OCI-LY7 (cell line): ENCODE data around the gene FRMD8.

Source experiments
- EZH2phosphoT487 ChIP-seq: fragments of 200-600 bp; sonication (generic); IDR thresholded peaks from 2 replicates; pipeline ENCODE4 v1.6.1; 2018; ENCODE audit warnings: low read depth, borderline replicate concordance, mild to moderate bottlenecking, mixed run types, antibody characterized with exemption, low read length, moderate library complexity, mixed read lengths
- TF ChIP-seq, protein P1 (sequence below): fragments of 200-600 bp; sonication (generic); conservative IDR thresholded peaks from 2 replicates; pipeline ENCODE4 v1.5.1; 2014; ENCODE audit warnings: mild to moderate bottlenecking, antibody characterized with exemption, low read length, moderate library complexity, mixed read lengths

DNA sequence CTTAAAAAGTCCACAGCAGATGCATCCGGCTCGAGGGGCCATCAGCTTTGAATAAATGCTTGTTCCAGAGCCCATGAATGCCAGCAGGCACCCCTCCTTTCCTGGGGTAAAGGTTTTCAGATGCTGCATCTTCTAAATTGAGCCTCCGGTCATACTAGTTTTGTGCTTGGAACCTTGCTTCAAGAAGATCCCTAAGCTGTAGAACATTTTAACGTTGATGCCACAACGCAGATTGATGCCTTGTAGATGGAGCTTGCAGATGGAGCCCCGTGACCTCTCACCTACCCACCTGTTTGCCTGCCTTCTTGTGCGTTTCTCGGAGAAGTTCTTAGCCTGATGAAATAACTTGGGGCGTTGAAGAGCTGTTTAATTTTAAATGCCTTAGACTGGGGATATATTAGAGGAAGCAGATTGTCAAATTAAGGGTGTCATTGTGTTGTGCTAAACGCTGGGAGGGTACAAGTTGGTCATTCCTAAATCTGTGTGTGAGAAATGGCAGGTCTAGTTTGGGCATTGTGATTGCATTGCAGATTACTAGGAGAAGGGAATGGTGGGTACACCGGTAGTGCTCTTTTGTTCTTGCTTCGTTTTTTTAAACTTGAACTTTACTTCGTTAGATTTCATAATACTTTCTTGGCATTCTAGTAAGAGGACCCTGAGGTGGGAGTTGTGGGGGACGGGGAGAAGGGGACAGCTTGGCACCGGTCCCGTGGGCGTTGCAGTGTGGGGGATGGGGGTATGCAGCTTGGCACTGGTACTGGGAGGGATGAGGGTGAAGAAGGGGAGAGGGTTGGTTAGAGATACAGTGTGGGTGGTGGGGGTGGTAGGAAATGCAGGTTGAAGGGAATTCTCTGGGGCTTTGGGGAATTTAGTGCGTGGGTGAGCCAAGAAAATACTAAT lies 38.0 kb downstream of the FRMD8 start:
- TF ChIP-seq, protein P1, sequence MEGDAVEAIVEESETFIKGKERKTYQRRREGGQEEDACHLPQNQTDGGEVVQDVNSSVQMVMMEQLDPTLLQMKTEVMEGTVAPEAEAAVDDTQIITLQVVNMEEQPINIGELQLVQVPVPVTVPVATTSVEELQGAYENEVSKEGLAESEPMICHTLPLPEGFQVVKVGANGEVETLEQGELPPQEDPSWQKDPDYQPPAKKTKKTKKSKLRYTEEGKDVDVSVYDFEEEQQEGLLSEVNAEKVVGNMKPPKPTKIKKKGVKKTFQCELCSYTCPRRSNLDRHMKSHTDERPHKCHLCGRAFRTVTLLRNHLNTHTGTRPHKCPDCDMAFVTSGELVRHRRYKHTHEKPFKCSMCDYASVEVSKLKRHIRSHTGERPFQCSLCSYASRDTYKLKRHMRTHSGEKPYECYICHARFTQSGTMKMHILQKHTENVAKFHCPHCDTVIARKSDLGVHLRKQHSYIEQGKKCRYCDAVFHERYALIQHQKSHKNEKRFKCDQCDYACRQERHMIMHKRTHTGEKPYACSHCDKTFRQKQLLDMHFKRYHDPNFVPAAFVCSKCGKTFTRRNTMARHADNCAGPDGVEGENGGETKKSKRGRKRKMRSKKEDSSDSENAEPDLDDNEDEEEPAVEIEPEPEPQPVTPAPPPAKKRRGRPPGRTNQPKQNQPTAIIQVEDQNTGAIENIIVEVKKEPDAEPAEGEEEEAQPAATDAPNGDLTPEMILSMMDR: no peak
- no peak for TF ChIP-seq EZH2phosphoT487
